CD14-positive monocyte (primary cell): Measurements from ENCODE around the gene CLK2. TPM values are rescaled to one million over a fixed set of nuclear protein-coding genes. Genes with fewer than 3 reads are reported as not detected.
A peak's percentile ranks its signal among the peaks of the same experiment; 100 is the strongest.
"Not testable (repeated sequence)": the region's sequence is repeated elsewhere in the genome, so short reads cannot be mapped to it uniquely, and the experiment has no call there.

Source experiments
- DNase-seq, 3 donors: peaks; one replicate each; pipeline ENCODE4 v3.0.0-alpha.2; 2011 to 2022
- H2AFZ ChIP-seq: 2 replicates; pipeline ENCODE4 v1.6.0; 2012; ENCODE audit warnings: mild to moderate bottlenecking, low read depth, low read length, inconsistent platforms; ENCODE audit not compliant: insufficient read depth, poor library complexity, severe bottlenecking
- H3K27ac ChIP-seq, 2 donors: 1 replicate in 1 of 2; 2 replicates in 1 of 2; pipeline ENCODE4 v1.5.1; 2012 to 2013; ENCODE audit warnings: low read length in 2 of 2, control low read depth in 1 of 2, inconsistent platforms in 1 of 2, low read depth in 1 of 2, mild to moderate bottlenecking in 1 of 2
- H3K27me3 ChIP-seq, 2 donors: one replicate each; pipeline versions ENCODE4 v1.6.0 to v1.6.1; 2011 to 2013; ENCODE audit warnings: low read length in 2 of 2; ENCODE audit not compliant: control insufficient read depth in 2 of 2, insufficient read depth in 2 of 2
- H3K36me3 ChIP-seq, 2 donors: replicated peaks in 1 of 2; 1 replicate in 1 of 2; 2 replicates in 1 of 2; pipeline versions ENCODE4 v1.5.1 to v1.6.1; 2012 to 2013; ENCODE audit warnings: low read length in 2 of 2, control low read depth in 1 of 2, inconsistent platforms in 1 of 2, mild to moderate bottlenecking in 1 of 2; ENCODE audit not compliant: insufficient read depth in 2 of 2, control insufficient read depth in 1 of 2
- H3K4me1 ChIP-seq, 2 donors: 1 replicate in 1 of 2; 2 replicates in 1 of 2; pipeline versions ENCODE4 v1.5.1 to v1.6.1; 2012 to 2013; ENCODE audit warnings: low read length in 2 of 2, control low read depth in 1 of 2, inconsistent platforms in 1 of 2, mild to moderate bottlenecking in 1 of 2, moderate library complexity in 1 of 2; ENCODE audit not compliant: insufficient read depth in 2 of 2, control insufficient read depth in 1 of 2
- H3K4me2 ChIP-seq: replicated peaks from 2 replicates; pipeline ENCODE3; 2012; ENCODE audit warnings: low read length, moderate library complexity, mild to moderate bottlenecking; ENCODE audit not compliant: poor library complexity, severe bottlenecking; ENCODE audit errors: extremely low read depth
- H3K4me3 ChIP-seq, 3 experiments: fragments of 200-600 bp in 1 of 3; sonication (generic) in 1 of 3; replicated peaks in 1 of 3; 1 replicate in 2 of 3; 2 replicates in 1 of 3; pipeline ENCODE4 v1.5.1; 2011 to 2013; ENCODE audit warnings: low read length in 3 of 3, mild to moderate bottlenecking in 3 of 3, control low read depth in 2 of 3, low read depth in 2 of 3, inconsistent platforms in 1 of 3, moderate library complexity in 1 of 3
- H3K79me2 ChIP-seq: 2 replicates; pipeline ENCODE4 v1.6.0; 2012; ENCODE audit warnings: mild to moderate bottlenecking, control low read depth, inconsistent platforms, low read length, moderate library complexity; ENCODE audit not compliant: insufficient read depth
- H3K9ac ChIP-seq: 2 replicates; pipeline ENCODE4 v1.6.0; 2017; ENCODE audit warnings: low read length, mild to moderate bottlenecking; ENCODE audit not compliant: insufficient read depth, poor library complexity, severe bottlenecking
- H3K9me3 ChIP-seq, 2 donors: replicated peaks in 1 of 2; 1 replicate in 1 of 2; 2 replicates in 1 of 2; pipeline versions ENCODE4 v1.5.1 to v1.6.1; 2012 to 2013; ENCODE audit warnings: low read length in 2 of 2, control low read depth in 1 of 2; ENCODE audit not compliant: control insufficient read depth in 1 of 2, insufficient read depth in 1 of 2
- H4K20me1 ChIP-seq: 2 replicates; pipeline ENCODE4 v1.6.0; 2012; ENCODE audit warnings: mild to moderate bottlenecking, low read length, control low read depth, moderate library complexity; ENCODE audit not compliant: insufficient read depth
- H3K27ac Mint-ChIP-seq, 7 donors: one replicate each; pipeline ENCODE4 v1.8.0; 2020; ENCODE audit warnings: mild to moderate bottlenecking in 7 of 7, mixed read lengths in 7 of 7, moderate library complexity in 6 of 7, inconsistent platforms in 2 of 7
- H3K27me3 Mint-ChIP-seq, 3 donors: one replicate each; pipeline ENCODE4 v1.8.0; 2021 to 2022; ENCODE audit warnings: low read depth in 3 of 3, mild to moderate bottlenecking in 3 of 3, mixed read lengths in 3 of 3, moderate library complexity in 3 of 3, inconsistent platforms in 1 of 3
- H3K36me3 Mint-ChIP-seq, 2 donors: one replicate each; pipeline ENCODE4 v1.8.0; 2020; ENCODE audit warnings: mixed read lengths in 2 of 2, inconsistent platforms in 1 of 2, mild to moderate bottlenecking in 1 of 2
- H3K4me1 Mint-ChIP-seq: one replicate; pipeline ENCODE4 v1.8.0; 2020; ENCODE audit warnings: mild to moderate bottlenecking, mixed read lengths
- H3K4me3 Mint-ChIP-seq, 2 donors: one replicate each; pipeline ENCODE4 v1.8.0; 2020; ENCODE audit warnings: mild to moderate bottlenecking in 2 of 2, mixed read lengths in 2 of 2, moderate library complexity in 1 of 2
- H3K9me3 Mint-ChIP-seq, 7 donors: one replicate each; pipeline ENCODE4 v1.8.0; 2020 to 2022; ENCODE audit warnings: mixed read lengths in 7 of 7, mild to moderate bottlenecking in 6 of 7, moderate library complexity in 6 of 7, inconsistent platforms in 2 of 7
- WGBS: methylation state at CpG from one replicate; pipeline ENCODE4 v1.1.5; 2013; ENCODE audit warnings: missing lambda C conversion rate; ENCODE audit not compliant: insufficient coverage; 5-methylcytosine and 5-hydroxymethylcytosine counted together
- intact Hi-C, 2 donors: fragments of 100-400 bp; cut with micrococcal nuclease; formaldehyde crosslinking; loops; one replicate each; pipeline versions ENCODE4 v1.15.0 to v1.15.1; 2023
- polyA plus RNA-seq, 3 donors: library from polyadenylated mRNA; depleted of rRNA in 1 of 3; unstranded in 2 of 3; stranded (reverse) in 1 of 3; fragments of 300-500 nt in 2 of 3; fragments of >200 nt in 1 of 3; fragmentation: Illumina TruSeq in 2 of 3; gene quantifications; 1 replicate in 2 of 3; 2 replicates in 1 of 3; pipeline ENCODE4 v1.2.3, GENCODE V29; 2012 to 2021
- TF ChIP-seq, protein P1 (sequence below): fragments of 200-600 bp; IDR thresholded peaks from one replicate; pipeline ENCODE4 v1.8.0; 2022; ENCODE audit warnings: antibody characterized with exemption, mild to moderate bottlenecking

Gene CLK2
- polyA plus RNA-seq, 3 donors: 7.3 to 143 (median 9.6) TPM

DNA sequence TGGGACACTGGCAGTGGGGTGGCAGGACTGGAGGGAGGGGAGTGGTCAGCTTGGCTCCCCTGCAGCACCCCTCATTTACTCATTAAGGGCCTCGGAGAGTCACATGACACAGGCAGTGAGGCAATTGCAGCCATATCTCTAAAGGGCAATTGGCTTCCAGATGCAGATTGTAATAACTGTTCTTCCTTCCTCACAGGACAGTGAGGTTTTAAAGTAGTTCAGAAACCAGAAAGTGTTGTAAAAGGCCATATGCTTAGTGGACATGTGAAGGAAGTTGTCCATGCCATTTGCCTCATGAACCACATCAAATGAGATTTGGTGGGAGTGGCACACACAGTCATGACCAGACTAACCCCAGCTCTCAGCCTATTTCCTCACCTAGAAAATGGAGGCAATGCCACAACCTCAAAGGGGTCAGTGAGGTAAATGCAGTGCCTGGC lies 53.7 kb downstream of the CLK2 start:
- no peaks in the 10 kb centered on the region for H3K9me3 ChIP-seq
- peaks cover 62 to 75% of the 10 kb centered on the region in 2 donors for H3K4me1 ChIP-seq
- peaks cover 0 to 2% (median 0%) of the 10 kb centered on the region in 3 donors for H3K27me3 Mint-ChIP-seq
- H3K4me1 Mint-ChIP-seq: peaks cover 65% of the 10 kb centered on the region
- no peak overlapping the region for H3K9ac ChIP-seq
- H3K27me3 ChIP-seq: no peaks in the 10 kb centered on the region
- DNase-seq: peak; percentile 86 to 88 (median 88)
- H3K79me2 ChIP-seq: no peaks in the 10 kb centered on the region
- no peaks in the 10 kb centered on the region for H3K9me3 Mint-ChIP-seq
- H3K36me3 Mint-ChIP-seq: peaks cover 3 to 11% of the 10 kb centered on the region in 2 donors
- WGBS: no CpG with 5 or more reads among the region's 1 CpG
- intact Hi-C loops: no loop called here
- peak overlapping the region; percentile 55 to 62 for H3K4me3 Mint-ChIP-seq
- H3K36me3 ChIP-seq: no peaks in the 10 kb centered on the region
- H3K4me2 ChIP-seq: peak overlapping the region; percentile 35
- peak overlapping the region; percentile 93 to 98 (median 97) for H3K27ac Mint-ChIP-seq
- TF ChIP-seq, protein P1, sequence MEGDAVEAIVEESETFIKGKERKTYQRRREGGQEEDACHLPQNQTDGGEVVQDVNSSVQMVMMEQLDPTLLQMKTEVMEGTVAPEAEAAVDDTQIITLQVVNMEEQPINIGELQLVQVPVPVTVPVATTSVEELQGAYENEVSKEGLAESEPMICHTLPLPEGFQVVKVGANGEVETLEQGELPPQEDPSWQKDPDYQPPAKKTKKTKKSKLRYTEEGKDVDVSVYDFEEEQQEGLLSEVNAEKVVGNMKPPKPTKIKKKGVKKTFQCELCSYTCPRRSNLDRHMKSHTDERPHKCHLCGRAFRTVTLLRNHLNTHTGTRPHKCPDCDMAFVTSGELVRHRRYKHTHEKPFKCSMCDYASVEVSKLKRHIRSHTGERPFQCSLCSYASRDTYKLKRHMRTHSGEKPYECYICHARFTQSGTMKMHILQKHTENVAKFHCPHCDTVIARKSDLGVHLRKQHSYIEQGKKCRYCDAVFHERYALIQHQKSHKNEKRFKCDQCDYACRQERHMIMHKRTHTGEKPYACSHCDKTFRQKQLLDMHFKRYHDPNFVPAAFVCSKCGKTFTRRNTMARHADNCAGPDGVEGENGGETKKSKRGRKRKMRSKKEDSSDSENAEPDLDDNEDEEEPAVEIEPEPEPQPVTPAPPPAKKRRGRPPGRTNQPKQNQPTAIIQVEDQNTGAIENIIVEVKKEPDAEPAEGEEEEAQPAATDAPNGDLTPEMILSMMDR: no peak
- peak overlapping the region in 1 of 3 experiments; percentile 47 for H3K4me3 ChIP-seq
- no peaks in the 10 kb centered on the region for H4K20me1 ChIP-seq
- peak overlapping the region; percentile 19 for H2AFZ ChIP-seq
- H3K27ac ChIP-seq: peak overlapping the region; percentile 83 to 86

DNA sequence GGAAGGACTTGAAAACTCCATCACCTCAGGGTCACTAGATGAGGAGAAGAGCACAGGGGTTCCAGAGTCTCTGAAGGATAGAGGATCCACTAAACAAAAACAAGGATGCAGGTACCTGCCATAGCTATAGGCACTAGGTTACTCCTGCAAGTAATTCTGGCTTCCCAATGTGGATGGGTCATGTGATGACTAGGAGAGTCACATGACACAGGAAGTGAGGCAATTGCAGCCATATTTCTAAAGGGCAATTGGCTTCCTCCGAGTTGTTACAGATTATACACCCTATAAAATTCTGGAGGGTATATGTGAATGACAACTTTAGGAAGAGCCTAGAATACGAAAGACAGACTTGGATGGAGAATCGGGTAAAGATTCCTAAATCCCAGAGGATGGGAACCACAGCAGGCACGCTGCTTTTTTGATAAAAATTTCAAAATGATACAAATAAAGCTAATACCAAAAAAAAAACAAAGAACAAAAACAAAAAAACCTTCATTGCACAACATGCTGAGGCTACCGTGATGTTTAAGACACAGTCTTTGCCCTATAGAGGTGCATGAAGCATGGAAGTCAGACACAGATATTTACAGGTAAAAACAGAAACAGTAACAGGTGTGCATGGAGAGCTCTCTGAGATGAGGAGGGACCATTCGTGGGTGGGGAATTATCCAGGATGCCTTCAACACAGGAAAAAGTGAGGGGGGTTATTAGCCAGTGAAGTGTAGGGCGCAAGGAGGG lies 54.3 kb downstream of the CLK2 start:
- Histone ChIP-seq H3K79me2 (no peaks in the 10 kb centered on the region), H3K27me3 (no peaks in the 10 kb centered on the region), H2AFZ (peak overlapping the region; percentile 19), H3K4me3 (peak overlapping the region in 1 of 3 experiments; percentile 47), H3K27ac (peak overlapping the region; percentile 83 to 86), H3K9me3 (no peaks in the 10 kb centered on the region), H3K9ac (no peak overlapping the region), H4K20me1 (no peaks in the 10 kb centered on the region), H3K4me1 (peaks cover 57 to 73% of the 10 kb centered on the region in 2 donors), H3K36me3 (no peaks in the 10 kb centered on the region), H3K4me2 (peak overlapping the region; percentile 35)
- Mint-ChIP-seq H3K9me3 (no peaks in the 10 kb centered on the region), H3K36me3 (peaks cover 3 to 11% of the 10 kb centered on the region in 2 donors), H3K4me1 (peaks cover 59% of the 10 kb centered on the region), H3K27me3 (peaks cover 0 to 2% (median 0%) of the 10 kb centered on the region in 3 donors), H3K27ac (peak overlapping the region; percentile 93 to 98 (median 97)), H3K4me3 (peak overlapping the region; percentile 55 to 62)
- TF ChIP-seq, protein P1: no peak
- intact Hi-C loops: no loop called here
- peak in 2 of 3 donors; percentile 65 to 74 for DNase-seq
- WGBS: 37% methylated on average over 2 of the region's 7 CpGs

DNA sequence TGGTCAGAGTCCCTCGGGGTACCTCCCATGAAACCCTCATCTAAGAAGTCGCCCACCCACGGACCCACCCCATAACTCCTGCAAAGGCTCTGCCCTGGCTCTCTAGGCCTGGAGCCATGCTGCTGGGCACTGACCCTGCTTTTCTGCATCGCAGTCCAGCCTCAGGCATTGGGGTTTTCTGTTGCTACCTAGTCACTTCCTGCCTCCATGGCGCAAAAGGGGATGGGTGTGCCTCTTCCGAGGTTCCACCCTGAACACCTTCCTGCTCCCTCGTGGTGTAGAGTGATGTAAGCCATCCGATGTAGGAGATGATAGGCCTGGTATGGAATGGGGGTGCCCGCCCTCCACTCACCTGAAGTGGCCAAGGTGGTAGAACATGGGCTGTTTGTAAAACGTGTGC lies 58.6 kb downstream of the CLK2 start:
- H3K36me3 ChIP-seq, H3K9me3 ChIP-seq, DNase-seq, H3K4me3 Mint-ChIP-seq, intact Hi-C loops, H3K27me3 ChIP-seq, H3K27ac ChIP-seq, H4K20me1 ChIP-seq, H3K9me3 Mint-ChIP-seq, H3K9ac ChIP-seq, H3K4me2 ChIP-seq, H3K4me3 ChIP-seq, H2AFZ ChIP-seq, H3K27me3 Mint-ChIP-seq: not testable (repeated sequence)
- peak overlapping the region in 6 of 7 donors; percentile 64 to 88 (median 72) for H3K27ac Mint-ChIP-seq
- H3K79me2 ChIP-seq: peaks cover 17% of the 10 kb centered on the region
- H3K36me3 Mint-ChIP-seq: peaks cover 17 to 34% of the 10 kb centered on the region in 2 donors
- H3K4me1 Mint-ChIP-seq: peaks cover 51% of the 10 kb centered on the region
- 75% methylated on average over 1 of the region's 10 CpGs for WGBS
- peaks cover 39 to 55% of the 10 kb centered on the region in 2 donors for H3K4me1 ChIP-seq
